GM12872 (cell line): ENCODE results near the gene GNG8.

Experiments
- CTCF ChIP-seq: IDR thresholded peaks from 3 replicates; pipeline ENCODE4 v1.5.1; 2011; ENCODE audit warnings: low read depth, mild to moderate bottlenecking, low read length, moderate library complexity; ENCODE audit not compliant: insufficient read depth

Gene GNG8

GRCh38 chr19:46661735-46662592 is 26.0 kb upstream of the GNG8 start:
- peak; percentile 93 for TF ChIP-seq CTCF

- no peak for TF ChIP-seq CTCF
Observed at GRCh38 chr19:46661020-46661731, 25.2 kb upstream of the GNG8 start, which contains the start of gene DACT3. Gene DACT3, minus strand, starts transcription at chr19:46661182. Its CDS starts 118 bp downstream, at chr19:46661064.

GRCh38 chr19:46660551-46661019 is 24.6 kb upstream of the GNG8 start:
- TF ChIP-seq CTCF = no peak

GRCh38 chr19:46660008-46660517 is 24.1 kb upstream of the GNG8 start:
- TF ChIP-seq CTCF = no peak

- TF ChIP-seq CTCF = no peak
Observed at GRCh38 chr19:46659151-46660007, 23.4 kb upstream of the GNG8 start.

DNA sequence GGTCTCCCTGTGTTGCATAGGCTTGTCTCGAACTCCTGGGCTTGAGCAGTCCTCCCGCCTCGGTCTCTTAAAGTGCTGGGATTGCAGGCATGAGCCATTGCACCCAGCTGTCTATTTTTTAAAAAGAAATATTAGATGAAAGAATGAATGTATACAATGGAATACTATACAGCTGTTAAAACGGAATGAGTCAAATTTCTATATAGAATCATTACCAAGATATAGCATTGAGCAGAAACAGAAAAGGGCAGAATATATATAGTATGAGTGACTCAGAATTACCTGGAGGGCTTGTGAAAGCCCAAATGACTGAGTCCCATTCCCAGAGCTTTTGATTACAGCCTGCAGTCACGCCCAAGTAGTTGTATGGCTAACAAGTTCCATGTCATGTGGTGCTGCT is 20.5 kb upstream of the GNG8 start:
- TF ChIP-seq CTCF = no peak
